ENCODE data around the gene HMOX2. TPM values are rescaled to one million over a fixed set of nuclear protein-coding genes. Genes with fewer than 3 reads are reported as not detected.

HMOX2 gene
- total and polyA plus RNA-seq, 12 donors: 58.4 to 251 (median 85.3) TPM

GRCh38 chr16:4523686-4524085 is 47.5 kb downstream of the HMOX2 start:
- Histone ChIP-seq H3K4me1 (peaks cover 8 to 57% (median 46%) of the 10 kb centered on the region in 9 donors), H3K9me3 (no peaks in the 10 kb centered on the region), H3K27me3 (no peaks in the 10 kb centered on the region), H3K4me3 (no peak overlapping the region), H3K36me3 (no peaks in the 10 kb centered on the region), H3K27ac (peak overlapping the region in 3 of 10 donors; percentile 28 to 53 (median 50))
- TF ChIP-seq, protein P1, sequence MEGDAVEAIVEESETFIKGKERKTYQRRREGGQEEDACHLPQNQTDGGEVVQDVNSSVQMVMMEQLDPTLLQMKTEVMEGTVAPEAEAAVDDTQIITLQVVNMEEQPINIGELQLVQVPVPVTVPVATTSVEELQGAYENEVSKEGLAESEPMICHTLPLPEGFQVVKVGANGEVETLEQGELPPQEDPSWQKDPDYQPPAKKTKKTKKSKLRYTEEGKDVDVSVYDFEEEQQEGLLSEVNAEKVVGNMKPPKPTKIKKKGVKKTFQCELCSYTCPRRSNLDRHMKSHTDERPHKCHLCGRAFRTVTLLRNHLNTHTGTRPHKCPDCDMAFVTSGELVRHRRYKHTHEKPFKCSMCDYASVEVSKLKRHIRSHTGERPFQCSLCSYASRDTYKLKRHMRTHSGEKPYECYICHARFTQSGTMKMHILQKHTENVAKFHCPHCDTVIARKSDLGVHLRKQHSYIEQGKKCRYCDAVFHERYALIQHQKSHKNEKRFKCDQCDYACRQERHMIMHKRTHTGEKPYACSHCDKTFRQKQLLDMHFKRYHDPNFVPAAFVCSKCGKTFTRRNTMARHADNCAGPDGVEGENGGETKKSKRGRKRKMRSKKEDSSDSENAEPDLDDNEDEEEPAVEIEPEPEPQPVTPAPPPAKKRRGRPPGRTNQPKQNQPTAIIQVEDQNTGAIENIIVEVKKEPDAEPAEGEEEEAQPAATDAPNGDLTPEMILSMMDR (IDR thresholded peaks at IDR 0.05): no peak
- WGBS, 2 donors: 87 to 91% methylated on average over 4 of the region's 4 CpGs
- DNase-seq (no peak), ATAC-seq (peak in 1 of 8 donors; percentile 29)
- intact Hi-C loops (cut with DNase I): no loop called here

- TF ChIP-seq, protein P1 (IDR thresholded peaks at IDR 0.05): no peak
- DNase-seq (no peak), ATAC-seq (no peak)
- Histone ChIP-seq H3K4me1 (peaks cover 8 to 61% (median 50%) of the 10 kb centered on the region in 9 donors), H3K4me3 (no peak overlapping the region), H3K27ac (peak overlapping the region in 1 of 10 donors; percentile 47), H3K9me3 (no peaks in the 10 kb centered on the region), H3K36me3 (no peaks in the 10 kb centered on the region), H3K27me3 (no peaks in the 10 kb centered on the region)
- intact Hi-C loops (cut with DNase I): no loop called here
Measured at GRCh38 chr16:4524571-4524970, 48.4 kb downstream of the HMOX2 start.

DNA sequence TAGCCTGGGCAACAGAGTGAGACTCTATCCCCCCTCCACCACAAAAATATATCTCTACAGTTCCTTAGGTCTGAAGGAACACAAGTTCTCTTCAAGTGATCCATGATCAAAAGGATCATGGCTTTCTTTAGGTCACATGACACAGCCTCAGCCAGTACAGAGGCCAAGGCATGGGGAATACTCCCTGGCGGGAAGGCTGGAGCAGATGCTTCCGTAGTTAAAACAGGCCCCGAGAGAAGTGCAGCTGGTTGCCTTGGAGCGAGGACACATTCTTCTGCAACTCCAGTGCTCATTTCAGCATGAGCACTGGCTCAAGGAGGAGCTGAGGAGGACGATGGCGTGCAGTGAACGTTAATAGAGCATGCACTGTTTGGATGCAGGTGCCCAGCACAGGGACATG is 48.9 kb downstream of the HMOX2 start:
- no peaks in the 10 kb centered on the region for H3K9me3 ChIP-seq
- TF ChIP-seq, protein P1 (IDR thresholded peaks at IDR 0.05): no peak
- WGBS, 2 donors: 60 to 62% methylated on average over 7 of the region's 7 CpGs
- H3K27me3 ChIP-seq: no peaks in the 10 kb centered on the region
- H3K4me1 ChIP-seq: peaks cover 8 to 62% (median 55%) of the 10 kb centered on the region in 9 donors
- no peak overlapping the region for H3K4me3 ChIP-seq
- DNase-seq (no peak), ATAC-seq (peak; percentile 22 to 80 (median 44))
- no peaks in the 10 kb centered on the region for H3K36me3 ChIP-seq
- intact Hi-C loops (cut with DNase I): no loop called here
- H3K27ac ChIP-seq: peak overlapping the region in 3 of 10 donors; percentile 2 to 47 (median 43)

GRCh38 chr16:4525634-4526277 is 49.6 kb downstream of the HMOX2 start:
- TF ChIP-seq, protein P1 (IDR thresholded peaks at IDR 0.05): no peak
- Histone ChIP-seq H3K27ac (peak overlapping the region in 5 of 10 donors; percentile 2 to 47 (median 16)), H3K27me3 (no peaks in the 10 kb centered on the region), H3K36me3 (no peaks in the 10 kb centered on the region), H3K9me3 (no peaks in the 10 kb centered on the region), H3K4me1 (peaks cover 8 to 62% (median 57%) of the 10 kb centered on the region in 9 donors), H3K4me3 (no peak overlapping the region)
- no peak for DNase-seq
- WGBS, 2 donors: 58 to 71% methylated on average over 13 of the region's 13 CpGs
- intact Hi-C loops (cut with DNase I): no loop called here
- peak in 5 of 8 donors; percentile 3 to 33 (median 4) for ATAC-seq
